Lower leg skin (tissue), 4 donors: ENCODE measurements around the gene TERT. TPM values are rescaled to one million over a fixed set of nuclear protein-coding genes. Genes with fewer than 3 reads are reported as not detected.
"Not testable (repeated sequence)": the region's sequence is repeated elsewhere in the genome, so short reads cannot be mapped to it uniquely, and the experiment has no call there.

Experiments
- DNase-seq, 2 donors: peaks; one replicate each; pipeline ENCODE4 v3.0.0-alpha.2; 2019; ENCODE audit warnings: low spot score in 2 of 2
- H3K4me3 ChIP-seq: fragments of 200-600 bp; sonication (generic); 2 replicates; pipeline ENCODE4 v1.5.1; 2017; ENCODE audit warnings: mild to moderate bottlenecking, low read depth; ENCODE audit not compliant: poor library complexity, severe bottlenecking
- CTCF ChIP-seq, 3 donors: fragments of 450-650 bp; IDR thresholded peaks; one replicate each; pipeline ENCODE4 v1.5.1; 2016; ENCODE audit warnings: antibody characterized with exemption in 3 of 3, mild to moderate bottlenecking in 3 of 3, moderate library complexity in 2 of 3
- POLR2A ChIP-seq, 2 donors: fragments of 450-650 bp; IDR thresholded peaks; one replicate each; pipeline ENCODE4 v1.6.1; 2016 to 2017; ENCODE audit warnings: antibody characterized with exemption in 2 of 2, mild to moderate bottlenecking in 1 of 2, moderate library complexity in 1 of 2
- whole genome bisulfite sequencing, 2 donors: methylation state at CpG; one replicate each; pipeline ENCODE4 v1.1.5; 2018; 5-methylcytosine and 5-hydroxymethylcytosine counted together
- intact Hi-C: fragments of 100-400 bp; cut with DNase I; formaldehyde crosslinking; loops from one replicate; pipeline ENCODE4 v1.15.0; 2023; ENCODE audit warnings: low total_unique reads
- total RNA-seq, 4 donors: library from RNA; depleted of rRNA; stranded (reverse); fragments of >200 nt; gene quantifications; one replicate each; pipeline ENCODE4 v1.1.0, GENCODE V29; 2016

TERT gene
- total RNA-seq, 4 donors from 2014 or later, result 0.13 to 0.38 TPM; not detected in 2

GRCh38 chr5:1285883-1286291, 9.0 kb downstream of the TERT start:
- DNase-seq, result peak in 1 of 2 donors; percentile 79
- WGBS, 2 donors, result 92 to 94% methylated on average over 25 of the region's 25 CpGs
- intact Hi-C loops, result no loop called here
- no peak for TF ChIP-seq POLR2A (IDR thresholded peaks at IDR 0.05)
- TF ChIP-seq CTCF (IDR thresholded peaks at IDR 0.05), result no peak
- no peak overlapping the region for H3K4me3 ChIP-seq

- peak in 1 of 2 donors; percentile 75 for DNase-seq
- WGBS, 2 donors, result 92 to 93% methylated on average over 12 of the region's 12 CpGs
- TF ChIP-seq POLR2A (IDR thresholded peaks at IDR 0.05) (no peak), CTCF (IDR thresholded peaks at IDR 0.05) (no peak)
- H3K4me3 ChIP-seq, result no peak overlapping the region
- intact Hi-C loops, result no loop called here
Observed at GRCh38 chr5:1285141-1285540, 9.7 kb downstream of the TERT start.

GRCh38 chr5:1284336-1284970, 10.4 kb downstream of the TERT start:
- intact Hi-C loops, H3K4me3 ChIP-seq: not testable (repeated sequence)
- WGBS, 2 donors, result 85% methylated on average over 26 to 27 of the region's 27 CpGs
- DNase-seq, result peak in 1 of 2 donors; percentile 65

GRCh38 chr5:1283729-1284041, 11.2 kb downstream of the TERT start:
- H3K4me3 ChIP-seq, intact Hi-C loops: not testable (repeated sequence)
- DNase-seq, result peak in 1 of 2 donors; percentile 57
- 90 to 96% methylated on average over 13 to 16 of the region's 16 CpGs for WGBS, 2 donors

GRCh38 chr5:1282993-1283728, 11.7 kb downstream of the TERT start:
- DNase-seq, intact Hi-C loops, H3K4me3 ChIP-seq: not testable (repeated sequence)
- WGBS, 2 donors, result 89 to 90% methylated on average over 37 to 40 of the region's 40 CpGs

GRCh38 chr5:1282131-1282992, 12.5 kb downstream of the TERT start:
- H3K4me3 ChIP-seq, result no peak overlapping the region
- TF ChIP-seq POLR2A (IDR thresholded peaks at IDR 0.05), result no peak
- DNase-seq, result peak; percentile 31 to 80
- WGBS, 2 donors, result 72 to 75% methylated on average over 35 to 37 of the region's 37 CpGs
- intact Hi-C loops, result no loop called here

- no peak overlapping the region for H3K4me3 ChIP-seq
- DNase-seq, result no peak
- no peak for TF ChIP-seq POLR2A (IDR thresholded peaks at IDR 0.05)
- no peak for TF ChIP-seq CTCF (IDR thresholded peaks at IDR 0.05)
- WGBS, 2 donors, result 81 to 82% methylated on average over 16 of the region's 16 CpGs
- intact Hi-C loops, result no loop called here
Observed at GRCh38 chr5:1281038-1281882, 13.6 kb downstream of the TERT start.
